Brain microvascular endothelial cell (primary cell): ENCODE measurements around the gene MICOS13.
A peak's percentile ranks its signal among the peaks of the same experiment; 100 is the strongest.

ENCODE experiments used
- DNase-seq: peaks from one replicate; pipeline ENCODE4 v3.0.0-alpha.2; 2020
- H3K27ac ChIP-seq: fragments of 250-450 bp; sonication (Bioruptor Pico); 2 replicates; pipeline ENCODE4 v1.5.1; 2020; ENCODE audit warnings: mild to moderate bottlenecking, moderate library complexity
- H3K27me3 ChIP-seq: fragments of 250-450 bp; sonication (Bioruptor Pico); replicated peaks from 2 replicates; pipeline ENCODE4 v1.5.1; 2020; ENCODE audit warnings: mild to moderate bottlenecking
- H3K36me3 ChIP-seq: fragments of 250-450 bp; sonication (Bioruptor Pico); replicated peaks from 2 replicates; pipeline ENCODE4 v1.5.1; 2020; ENCODE audit warnings: mild to moderate bottlenecking
- H3K4me3 ChIP-seq: 2 replicates; pipeline ENCODE4 v1.5.1; 2011; ENCODE audit warnings: low read depth, mild to moderate bottlenecking, control low read depth, low read length, moderate library complexity
- CTCF ChIP-seq: IDR thresholded peaks from 2 replicates; pipeline ENCODE4 v1.5.1; 2011; ENCODE audit warnings: low read depth, mild to moderate bottlenecking, moderate library complexity, low read length, control low read depth, inconsistent platforms; ENCODE audit errors: missing control alignments
- in situ Hi-C: cut with HindIII; loops from 2 replicates; pipeline ENCODE4 v1.10.0; 2017; ENCODE audit warnings: low sequenced_read_pairs, low pct_ligation_motif_present

The MICOS13 gene

GRCh38 chr19:5718579-5719273 lies 38.4 kb upstream of the MICOS13 start:
- H3K27ac ChIP-seq: peak overlapping the region; percentile 90
- no peak for TF ChIP-seq CTCF
- in situ Hi-C loops: no loop called here
- H3K36me3 ChIP-seq: peaks cover 4% of the 10 kb centered on the region
- H3K4me3 ChIP-seq: peak overlapping the region; percentile 92
- peak; percentile 85 for DNase-seq
- no peaks in the 10 kb centered on the region for H3K27me3 ChIP-seq

- Histone ChIP-seq H3K36me3 (peaks cover 11% of the 10 kb centered on the region), H3K4me3 (peak overlapping the region; percentile 92), H3K27me3 (no peaks in the 10 kb centered on the region), H3K27ac (peak overlapping the region; percentile 90)
- peak; percentile 62 for DNase-seq
- TF ChIP-seq CTCF: no peak
- in situ Hi-C loops: no loop called here
Measured at GRCh38 chr19:5718037-5718578, 37.8 kb upstream of the MICOS13 start.

- TF ChIP-seq CTCF: no peak
- peak overlapping the region; percentile 90 for H3K27ac ChIP-seq
- in situ Hi-C loops: no loop called here
Measured at GRCh38 chr19:5717215-5717935, 37.1 kb upstream of the MICOS13 start.

GRCh38 chr19:5714816-5715215 lies 34.5 kb upstream of the MICOS13 start:
- DNase-seq: no peak
- TF ChIP-seq CTCF: no peak
- Histone ChIP-seq H3K4me3 (no peak overlapping the region), H3K27me3 (no peaks in the 10 kb centered on the region), H3K36me3 (peaks cover 42% of the 10 kb centered on the region), H3K27ac (no peak overlapping the region)
- in situ Hi-C loops: no loop called here

More at GRCh38 chr19:5717215-5717935, 37.1 kb upstream of the MICOS13 start:
- Histone ChIP-seq H3K4me3 (no peak overlapping the region), H3K27me3 (no peaks in the 10 kb centered on the region), H3K36me3 (peaks cover 18% of the 10 kb centered on the region)
- no peak for DNase-seq

GRCh38 chr19:5713228-5713627 lies 32.9 kb upstream of the MICOS13 start:
- no peak for TF ChIP-seq CTCF
- in situ Hi-C loops: no loop called here
- H3K27me3 ChIP-seq: no peaks in the 10 kb centered on the region
- peaks cover 45% of the 10 kb centered on the region for H3K36me3 ChIP-seq
- H3K4me3 ChIP-seq: no peak overlapping the region
- H3K27ac ChIP-seq: no peak overlapping the region
- DNase-seq: no peak
